NCI-H2081 (cell line): ENCODE measurements around the gene SHISA6.
A peak's percentile ranks its signal among the peaks of the same experiment; 100 is the strongest.

Experiments used
- DNase-seq, 2 experiments: peaks; one replicate each; lab custom pipeline; 2025; lab: John Stamatoyannopoulos, UW

Gene SHISA6

DNA sequence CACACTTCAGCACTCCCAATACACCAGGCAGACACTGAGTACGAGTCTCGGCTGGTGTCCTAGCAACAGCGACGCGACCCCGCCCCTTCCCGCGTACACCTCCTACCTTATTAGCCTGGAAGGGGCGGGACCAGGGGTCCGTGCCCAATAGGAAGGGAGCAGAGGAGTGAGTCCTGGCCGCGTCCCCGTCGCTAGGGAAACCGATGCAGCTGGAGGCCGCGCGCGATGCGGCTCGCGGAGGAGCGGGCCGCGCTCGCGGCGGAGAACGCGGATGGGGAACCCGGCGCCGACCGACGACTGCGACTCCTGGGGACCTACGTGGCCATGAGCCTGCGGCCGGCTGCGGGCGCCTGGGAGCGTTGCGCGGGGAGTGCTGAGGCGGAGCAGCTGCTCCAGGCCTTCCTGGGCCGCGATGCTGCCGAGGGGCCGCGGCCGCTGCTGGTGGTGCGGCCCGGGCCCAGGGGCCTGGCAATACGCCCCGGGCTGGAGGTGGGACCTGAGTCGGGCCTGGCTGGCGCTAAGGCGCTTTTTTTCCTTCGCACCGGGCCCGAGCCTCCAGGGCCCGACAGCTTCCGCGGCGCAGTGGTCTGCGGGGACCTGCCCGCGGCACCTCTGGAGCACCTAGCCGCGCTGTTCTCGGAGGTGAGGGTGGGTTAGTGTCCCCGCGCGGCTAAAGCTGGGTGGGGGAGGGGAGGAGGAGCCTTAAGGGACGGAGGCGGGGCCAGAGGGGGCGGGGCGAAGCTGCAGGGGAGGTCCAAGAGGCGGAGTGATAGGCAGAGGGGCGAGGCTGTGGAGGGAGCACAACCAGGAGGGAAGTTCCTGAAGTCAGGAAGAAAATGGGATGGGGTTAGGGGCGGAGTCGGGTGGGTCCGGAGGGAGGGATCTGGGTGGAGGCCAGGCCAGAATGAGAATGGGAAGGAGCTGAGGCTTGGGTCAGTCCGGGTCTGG is 357.5 kb downstream of the SHISA6 start, which contains the start of gene DNAH9:
TSS of gene DNAH9 (plus strand) at position 197 of the 948 bp plus-strand sequence. CDS start at position 226, 29 bp downstream.
- DNase-seq = peak; percentile 56 to 58

DNA sequence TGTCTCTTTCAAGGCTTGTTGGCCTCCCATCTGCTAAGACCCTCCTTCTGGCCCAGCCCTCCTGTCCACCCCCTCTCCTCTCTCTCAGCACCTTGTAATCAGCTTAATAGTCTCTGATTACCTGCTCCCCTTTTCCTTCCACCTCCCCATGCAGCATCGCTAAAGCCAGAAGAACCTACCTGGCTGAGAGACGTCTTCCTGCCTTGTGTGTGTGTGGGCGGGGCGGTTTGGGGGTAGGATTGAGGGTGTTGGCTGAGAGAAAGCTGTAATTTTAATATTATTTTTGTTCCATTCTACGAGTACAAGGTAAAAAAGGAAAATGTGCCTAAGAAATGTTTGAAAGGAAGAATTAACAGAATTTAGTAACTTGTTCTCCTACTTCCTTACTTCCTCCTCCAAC is 360.6 kb downstream of the SHISA6 start:
- DNase-seq = no peak

DNA sequence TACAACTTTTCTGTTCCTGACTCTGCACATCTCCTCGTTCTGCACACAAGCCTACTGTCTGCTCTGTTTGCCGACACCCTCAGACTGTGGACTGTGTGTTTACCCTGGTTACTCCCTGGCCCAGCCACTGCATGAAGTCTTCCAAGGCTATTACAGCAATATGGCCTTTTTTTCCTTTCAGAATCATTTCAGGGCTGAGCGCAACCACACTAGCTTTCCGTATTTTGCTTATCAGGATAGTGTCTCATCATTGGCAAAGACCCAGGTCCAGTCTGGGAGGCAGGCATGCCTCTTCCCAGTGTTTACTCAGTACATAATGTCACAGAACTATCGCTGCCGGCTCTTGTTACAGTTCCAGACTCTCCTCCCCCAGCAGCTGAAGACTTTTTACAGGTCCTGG is 367.4 kb downstream of the SHISA6 start:
- DNase-seq = no peak

DNA sequence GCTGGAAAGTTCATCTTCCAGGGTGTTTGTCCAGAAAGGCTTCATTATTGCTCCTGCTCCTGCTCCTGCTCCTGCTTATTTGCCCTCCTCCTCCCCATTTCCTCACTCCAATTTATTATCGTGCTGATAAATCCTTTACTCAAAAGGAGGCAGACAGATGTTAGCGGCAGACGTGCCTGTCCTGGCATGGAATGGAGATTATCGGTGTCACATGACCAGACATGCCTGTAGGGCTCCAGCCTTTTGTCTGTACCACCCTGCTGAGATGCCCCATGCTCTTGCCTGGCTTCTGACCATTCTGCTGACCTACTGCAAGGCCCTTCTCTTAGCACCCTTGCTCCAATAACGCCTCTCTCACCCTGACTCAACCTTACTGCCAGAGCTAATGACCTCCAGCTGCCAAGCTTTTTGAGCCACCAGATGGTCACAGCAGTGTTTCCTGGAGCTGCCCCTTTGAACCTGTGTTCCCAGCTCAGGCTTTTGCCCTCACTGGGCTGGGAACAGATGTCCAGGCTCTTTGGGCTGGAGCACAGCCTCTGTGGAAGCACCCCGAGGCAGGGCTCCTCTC is 370.1 kb downstream of the SHISA6 start:
- no peak for DNase-seq

DNA sequence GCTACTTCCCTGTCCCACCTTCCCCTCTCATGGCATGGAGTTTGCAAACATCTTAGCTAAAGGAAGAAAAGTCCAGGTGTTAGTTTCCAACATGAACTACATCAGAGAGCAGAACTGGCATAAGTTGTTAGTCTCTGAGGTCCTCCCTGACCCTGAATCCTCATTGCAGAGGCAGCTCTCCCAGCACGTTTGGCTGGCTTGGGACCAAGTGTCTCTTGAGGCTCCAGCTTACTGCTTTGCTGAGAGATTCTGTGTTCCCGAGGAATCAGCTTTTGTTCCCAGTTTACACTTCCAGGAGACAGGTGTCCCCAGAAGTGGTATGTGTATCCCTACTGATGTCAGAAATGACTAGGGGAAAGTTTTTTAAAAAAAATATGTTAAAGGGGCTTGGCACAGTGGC is 371.9 kb downstream of the SHISA6 start:
- DNase-seq = no peak
